HG02571 (cell line): ENCODE results near the gene LAMC3.
"Not testable (repeated sequence)": the region's sequence is repeated elsewhere in the genome, so short reads cannot be mapped to it uniquely, and the experiment has no call there.

Experiments
- ATAC-seq: cut with Tn5 transposase; IDR thresholded peaks from one replicate; pipeline ENCODE4 v1.9.1; 2021; ENCODE audit warnings: mild to moderate bottlenecking, moderate library complexity; ENCODE audit not compliant: unreplicated experiment

The LAMC3 gene

DNA sequence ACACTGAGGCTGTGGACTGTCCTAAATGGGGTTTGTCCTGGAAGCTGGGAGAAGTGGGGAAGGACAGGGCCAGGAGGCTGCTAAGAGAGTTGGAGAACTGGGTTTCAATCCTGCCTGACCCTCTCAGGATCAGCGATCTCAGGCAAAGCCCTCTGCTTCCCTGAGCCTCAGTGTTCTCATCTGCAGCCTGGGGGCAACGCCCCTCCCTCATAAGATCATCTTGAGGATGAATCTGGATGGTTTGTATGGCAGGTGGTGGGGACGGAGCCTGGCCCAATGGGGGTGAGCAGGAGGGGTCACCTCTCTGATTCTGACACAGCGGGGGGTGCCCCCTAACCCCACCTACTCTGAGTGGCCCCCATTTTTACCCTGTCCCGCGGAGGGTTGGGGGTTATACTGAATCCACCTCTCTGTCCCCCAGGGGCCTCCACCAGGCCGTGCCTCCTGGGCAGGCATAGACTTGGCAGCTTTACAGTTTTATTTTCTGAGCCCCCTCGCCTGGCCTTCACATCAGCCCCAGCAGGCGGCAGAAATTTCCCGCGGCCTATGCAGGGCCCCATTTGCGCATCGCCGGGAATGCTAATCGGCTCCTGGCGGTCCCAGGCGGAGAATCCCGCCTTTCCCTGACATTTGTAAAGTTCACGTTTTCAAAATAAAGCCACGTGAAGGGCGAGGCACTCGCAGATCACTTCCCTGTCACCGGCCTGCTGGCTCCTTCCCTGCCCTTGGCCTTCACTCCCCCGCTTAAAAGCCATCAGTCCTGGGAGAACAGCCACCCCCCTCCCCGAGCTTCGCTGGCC lies 17.8 kb upstream of the LAMC3 start:
- no peak for ATAC-seq

DNA sequence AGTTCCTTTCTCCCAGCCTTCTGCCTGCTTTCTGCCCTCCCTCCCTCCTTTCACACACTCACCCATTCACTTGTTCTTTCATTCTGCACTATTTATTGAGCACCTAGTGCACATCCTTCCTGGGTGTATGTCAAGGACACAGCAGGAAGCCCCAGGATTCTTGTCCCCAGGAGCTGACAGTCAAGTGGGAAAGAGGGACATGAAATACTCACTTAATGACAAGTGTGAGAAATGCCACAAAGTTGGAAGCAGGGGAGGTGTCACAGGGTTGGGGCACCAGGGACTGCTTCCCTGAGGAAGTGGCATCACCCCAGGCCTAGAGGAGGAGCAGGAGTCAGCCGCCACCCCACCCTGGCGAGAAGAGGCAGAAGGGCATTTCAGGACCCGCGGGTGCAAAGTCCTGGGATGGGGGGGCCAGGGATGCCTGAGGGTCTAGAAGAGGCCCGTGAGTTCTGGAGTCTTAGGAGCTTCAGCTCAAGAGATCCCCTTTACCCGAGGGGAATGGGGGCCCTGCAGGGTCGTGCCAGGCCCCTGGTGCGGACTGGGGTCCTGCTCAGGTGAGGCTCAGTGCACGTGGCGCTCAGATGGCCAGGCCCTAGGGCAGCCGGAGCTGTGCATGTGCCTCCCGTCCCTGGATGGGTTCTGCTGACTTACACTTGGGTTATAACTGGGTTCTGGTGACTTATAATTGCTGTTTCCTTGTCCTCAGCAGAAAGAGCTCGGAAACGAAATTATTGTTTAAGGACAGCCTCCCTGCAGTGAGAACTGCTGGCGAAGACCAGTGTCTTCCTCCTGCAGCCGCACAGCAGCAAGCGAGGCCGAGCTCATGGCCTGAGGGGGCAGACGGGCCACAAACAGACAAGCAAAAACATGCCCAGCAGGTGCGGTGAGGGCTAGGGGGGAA lies 16.9 kb upstream of the LAMC3 start:
- no peak for ATAC-seq

DNA sequence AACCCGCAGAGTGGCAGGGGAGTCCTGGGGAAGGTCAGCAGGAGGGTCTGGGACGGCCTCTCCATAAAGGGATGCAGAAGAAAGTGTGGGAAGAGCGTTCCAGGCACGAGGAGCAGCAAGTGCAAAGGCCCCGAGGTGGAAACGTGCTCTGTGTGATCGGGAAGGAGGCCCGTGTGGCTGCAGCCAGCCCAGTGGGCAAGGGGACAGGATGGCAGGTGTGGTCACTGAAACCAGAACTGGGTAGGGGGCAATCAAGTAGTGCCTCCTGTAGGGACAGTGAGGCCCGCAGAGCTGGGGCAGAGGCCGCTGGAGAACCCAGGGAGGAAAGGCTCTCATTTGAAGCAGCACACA lies 16.3 kb upstream of the LAMC3 start:
- ATAC-seq: no peak

DNA sequence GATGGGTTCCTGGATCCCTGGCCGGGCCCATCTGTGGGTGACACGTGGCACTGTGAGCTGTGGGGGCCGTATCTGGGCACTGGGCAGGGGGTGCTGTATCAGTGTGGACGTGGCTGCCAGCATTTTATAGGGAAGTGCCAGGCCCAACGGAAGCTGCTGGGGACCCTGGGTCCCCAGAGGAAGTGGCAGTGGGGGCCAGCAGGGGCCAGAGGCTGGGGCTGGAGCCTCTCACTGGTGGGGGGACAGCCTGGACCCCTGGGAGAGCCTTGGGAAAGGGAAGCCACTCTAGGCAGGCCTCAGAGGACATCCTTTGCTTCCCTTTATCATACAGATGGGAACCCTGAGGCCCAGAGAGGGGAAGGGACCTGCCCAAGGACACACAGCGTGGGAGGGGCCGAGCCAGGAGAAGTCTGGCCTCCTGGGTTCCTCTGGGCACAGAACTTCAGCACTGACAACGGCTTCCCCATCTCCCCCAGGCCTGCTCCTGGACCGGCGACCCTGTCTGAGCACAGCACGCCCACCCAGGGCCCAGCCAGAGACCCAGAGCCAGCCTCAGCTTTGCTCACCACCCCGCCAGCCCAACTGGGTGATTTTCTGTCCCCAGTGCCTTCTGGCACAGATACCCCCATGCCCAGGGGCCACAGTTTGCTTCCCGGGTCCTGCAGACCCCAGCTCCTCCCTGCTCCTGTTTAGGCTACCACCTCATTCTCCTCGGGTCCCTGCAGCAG lies 15.5 kb upstream of the LAMC3 start:
- ATAC-seq: no peak

DNA sequence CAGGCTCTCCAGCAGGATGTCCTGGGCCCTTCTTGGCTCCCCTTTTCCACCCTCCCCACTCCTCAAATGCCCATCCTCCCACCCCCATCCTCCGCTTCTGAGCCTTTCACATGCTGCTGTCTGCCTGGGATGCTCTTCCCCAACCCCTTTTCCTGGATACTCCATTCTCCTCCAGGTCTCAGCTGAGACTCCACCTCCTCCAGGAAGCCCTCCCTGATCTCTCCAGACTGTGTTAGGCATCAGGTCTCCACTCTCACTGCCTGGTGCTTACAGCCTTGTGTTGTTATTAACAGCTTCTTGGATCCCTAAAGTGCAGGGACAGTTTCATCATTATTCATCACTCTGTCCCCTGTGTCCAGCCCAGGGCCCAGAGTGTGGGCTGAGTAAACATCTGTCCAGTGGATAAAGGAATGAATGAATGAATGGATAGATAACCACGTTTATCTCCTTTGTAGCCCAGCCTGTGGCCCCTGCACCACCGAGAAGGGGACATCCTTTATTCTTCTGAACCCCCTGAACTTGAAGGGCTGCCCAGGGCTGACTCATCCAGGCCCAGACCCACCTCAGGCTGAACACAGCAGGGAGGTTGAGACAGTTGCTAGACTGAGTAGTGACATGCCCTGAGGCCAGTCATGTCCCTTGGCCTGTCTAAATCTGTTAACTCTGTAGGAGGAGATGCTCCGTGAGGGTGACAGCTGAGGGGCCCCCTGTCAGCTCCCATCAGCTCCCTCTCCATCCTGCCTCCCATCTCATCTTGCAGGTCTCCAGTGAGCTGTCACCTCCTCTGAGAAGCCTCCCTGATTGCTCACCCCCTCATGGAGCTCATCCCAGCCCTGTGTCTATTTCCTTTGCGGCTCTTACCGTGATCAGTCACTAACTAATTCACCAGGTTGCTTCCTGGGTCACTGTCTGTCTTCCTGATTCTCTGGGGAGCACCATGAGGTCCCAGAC lies 14.6 kb upstream of the LAMC3 start:
- ATAC-seq: no peak

DNA sequence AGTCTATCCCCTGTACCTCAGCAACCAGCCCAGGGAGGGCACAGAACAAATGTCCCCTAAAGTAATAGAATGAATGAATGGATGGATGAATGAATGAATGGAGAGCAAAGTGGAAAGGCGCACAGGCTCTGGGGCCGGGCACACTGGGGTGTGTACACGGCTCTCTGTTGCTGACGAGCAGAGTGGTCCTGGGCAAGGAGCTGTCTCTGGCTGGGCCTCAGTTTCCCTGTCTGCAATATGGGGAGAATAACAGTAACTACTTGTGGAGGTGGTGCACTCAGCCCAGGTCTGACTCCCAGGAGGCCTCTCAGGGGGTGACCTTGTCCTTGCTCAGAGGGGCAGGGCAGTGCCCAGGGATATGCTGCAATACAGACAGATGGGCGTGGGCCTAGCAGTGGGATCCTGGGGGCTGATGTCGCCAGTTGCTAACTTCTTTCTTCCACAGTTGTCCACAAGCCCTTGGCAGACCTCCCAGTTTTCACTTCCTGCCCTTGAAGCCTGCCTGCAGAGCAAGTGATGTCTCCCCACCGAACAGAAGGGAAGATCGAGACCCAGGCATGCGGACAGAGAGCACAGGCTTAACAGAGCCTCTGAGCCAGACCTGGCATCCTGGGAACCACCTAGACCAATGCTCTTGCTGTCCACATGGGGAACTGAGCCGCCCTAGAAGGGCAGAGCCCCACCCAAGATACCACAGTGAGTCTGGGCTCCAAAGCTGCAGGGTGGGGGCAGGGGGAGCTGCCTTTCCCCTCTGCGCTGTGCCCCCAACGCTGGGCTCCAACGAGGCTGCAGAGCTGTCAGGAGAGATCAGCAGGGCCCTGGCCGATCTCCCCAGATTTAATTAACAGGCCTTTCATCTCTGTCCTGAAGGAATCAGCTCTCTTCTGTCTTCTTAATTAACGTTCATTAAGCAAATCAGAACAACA lies 13.6 kb upstream of the LAMC3 start:
- ATAC-seq: no peak

DNA sequence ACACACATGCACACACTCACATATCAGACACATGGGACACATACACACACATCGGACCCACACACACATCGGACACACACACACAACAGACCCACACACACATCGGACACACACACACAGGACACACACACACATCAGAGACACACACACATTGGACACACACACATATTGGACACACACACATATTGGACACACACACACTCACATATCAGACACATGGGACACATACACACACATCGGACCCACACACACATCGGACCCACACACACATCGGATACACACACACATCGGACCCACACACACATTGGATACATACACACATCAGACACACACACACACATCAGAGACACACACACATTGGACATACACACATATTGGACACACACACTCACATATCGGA lies 12.8 kb upstream of the LAMC3 start:
- ATAC-seq: no peak

DNA sequence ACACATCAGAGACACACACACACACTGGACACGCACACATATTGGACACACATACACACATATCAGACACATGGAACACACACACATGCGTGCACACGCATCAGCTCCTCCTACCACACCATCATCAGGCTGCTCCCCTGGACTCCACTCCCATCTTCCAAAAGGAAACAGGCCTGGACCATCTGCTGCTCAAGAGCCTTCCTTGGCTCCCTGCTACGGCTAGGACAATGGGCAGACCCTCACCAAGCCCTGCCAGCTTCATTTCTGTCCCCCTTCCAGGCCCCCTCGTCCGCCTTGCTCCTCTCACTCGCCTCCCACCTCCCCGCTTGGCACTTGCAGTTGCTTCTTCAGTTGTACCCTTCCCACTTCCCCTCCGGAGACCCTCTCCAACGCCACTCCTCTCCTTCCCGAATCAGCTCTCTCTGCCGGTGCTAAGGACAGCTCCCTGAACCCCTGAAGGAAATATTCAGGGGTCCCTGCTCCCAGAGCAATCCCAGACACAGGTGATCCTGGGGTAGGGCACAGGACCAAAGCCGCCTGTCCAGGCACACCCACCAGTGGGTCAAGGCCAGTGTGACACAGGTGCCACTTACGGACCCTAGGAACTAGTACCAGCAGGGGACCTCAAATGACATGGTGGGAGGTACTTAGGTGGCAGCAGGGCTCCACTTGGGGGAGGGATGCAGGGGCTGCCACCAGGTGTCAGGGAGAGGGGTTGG lies 12.1 kb upstream of the LAMC3 start:
- ATAC-seq: no peak

DNA sequence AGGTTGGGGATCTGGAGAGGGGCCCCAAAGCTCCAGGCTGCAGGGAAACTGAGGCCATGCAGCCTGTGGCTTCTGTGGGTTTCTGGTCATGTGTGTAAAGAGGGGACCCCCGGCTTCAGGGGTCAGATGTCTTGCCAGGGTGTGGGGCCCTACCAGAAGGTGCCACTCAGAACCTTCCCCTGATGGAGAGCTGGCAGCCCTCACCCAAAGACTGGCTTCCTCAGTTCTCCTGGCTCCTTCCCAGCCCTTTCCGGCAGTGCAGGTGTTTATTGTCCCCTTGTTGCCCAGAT lies 11.6 kb upstream of the LAMC3 start:
- ATAC-seq: no peak

DNA sequence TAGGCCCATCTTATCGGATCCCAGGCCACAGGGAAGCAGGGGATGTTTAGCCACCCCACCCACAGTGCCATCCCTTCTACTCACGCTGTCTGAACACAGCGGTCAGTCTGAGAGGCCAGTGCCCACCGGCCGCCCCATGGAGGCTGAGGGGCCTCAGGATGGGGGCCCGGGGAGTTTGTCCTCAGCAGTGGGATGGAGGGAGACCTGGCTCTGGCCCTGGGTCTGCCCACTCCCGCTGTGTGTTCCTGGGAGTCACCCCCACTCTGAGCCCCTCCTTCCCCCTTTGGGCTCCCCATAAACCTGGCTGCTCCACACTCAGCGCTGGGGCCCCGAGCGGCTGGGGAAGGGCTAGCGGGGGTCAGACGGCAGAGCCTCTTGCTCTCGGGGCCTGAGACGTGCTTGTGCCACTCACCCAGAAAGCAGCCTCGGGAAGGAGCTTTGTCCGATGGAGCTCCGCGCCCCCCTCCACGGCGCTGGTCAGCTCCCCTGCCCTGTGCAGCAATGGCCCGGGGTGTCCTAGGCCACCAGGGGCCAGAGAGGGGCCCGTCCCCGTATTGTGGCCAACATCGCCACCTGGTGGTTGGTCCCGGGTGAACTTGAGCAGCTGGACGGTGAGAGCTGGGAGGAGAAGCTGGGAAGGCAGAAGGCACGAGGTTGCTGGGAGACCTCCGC lies 10.9 kb upstream of the LAMC3 start:
- ATAC-seq: no peak

DNA sequence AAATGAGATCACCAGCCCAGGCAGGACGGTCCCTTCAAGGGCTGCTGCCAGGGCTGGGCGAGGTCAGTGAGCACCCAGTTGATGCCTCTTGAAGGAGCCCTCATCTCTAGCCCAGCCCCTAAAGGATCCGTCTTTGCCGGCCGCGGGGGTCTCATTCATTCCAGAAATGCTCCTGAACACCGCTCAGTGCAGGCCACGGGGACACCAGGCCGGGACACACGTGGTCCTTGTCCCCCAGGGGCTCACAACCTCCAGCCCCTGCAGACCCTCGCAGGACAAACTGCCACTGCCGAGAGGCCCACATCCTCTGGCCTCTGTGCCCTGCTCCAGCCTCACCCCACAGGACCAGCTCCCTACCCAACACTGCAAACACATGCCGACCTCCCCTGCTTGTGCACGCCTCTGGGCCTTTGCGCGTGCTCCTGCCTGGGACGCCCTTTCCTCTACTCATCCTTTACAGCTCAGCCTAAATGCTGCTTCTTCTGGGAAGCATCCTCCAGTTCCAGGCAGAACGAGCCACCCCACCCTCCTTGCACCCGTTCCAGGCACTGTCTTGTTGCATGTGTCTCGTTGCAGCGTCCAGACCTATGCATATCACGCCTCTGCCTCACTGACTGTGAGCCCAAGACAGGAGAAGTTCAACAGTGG lies 10.3 kb upstream of the LAMC3 start:
- ATAC-seq: no peak

DNA sequence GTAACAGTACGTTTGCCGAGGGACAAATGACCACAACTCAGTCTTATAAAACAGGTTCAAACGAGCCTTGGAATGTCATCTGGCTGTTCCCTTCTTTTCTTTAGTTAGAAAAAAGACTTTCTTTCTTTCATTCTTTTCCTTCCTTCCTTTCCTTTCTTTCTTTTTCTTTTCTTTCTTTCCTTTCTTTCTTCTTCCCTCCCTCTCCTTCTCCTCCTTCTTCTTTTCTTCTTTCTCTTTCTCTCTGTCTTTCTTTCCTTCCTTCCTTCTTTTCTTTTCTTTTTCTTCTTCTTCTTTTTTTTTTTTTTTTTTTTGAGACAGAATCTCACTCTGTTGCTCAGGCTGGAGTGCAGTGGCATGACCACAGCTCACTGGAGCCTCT lies 9.7 kb upstream of the LAMC3 start:
- no peak for ATAC-seq

DNA sequence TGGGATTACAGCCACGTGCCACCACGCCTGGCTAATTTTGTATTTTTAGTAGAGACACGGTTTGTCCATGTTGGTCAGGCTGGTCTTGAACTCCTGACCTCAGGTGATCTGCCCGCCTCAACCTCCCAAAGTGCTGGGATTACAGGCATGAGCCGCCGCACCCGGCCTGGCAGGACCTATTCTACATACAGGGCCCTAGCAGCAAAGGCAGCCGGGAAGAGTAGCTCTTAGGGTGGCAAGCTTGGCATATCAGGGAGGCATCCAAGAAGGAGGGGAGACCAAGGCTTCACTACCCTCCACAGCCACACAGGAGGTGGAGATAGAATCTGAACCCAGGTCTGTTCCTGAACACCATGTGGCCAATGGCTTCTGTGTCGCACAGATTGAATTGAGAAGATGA lies 8.4 kb upstream of the LAMC3 start:
- not testable (repeated sequence) for ATAC-seq

DNA sequence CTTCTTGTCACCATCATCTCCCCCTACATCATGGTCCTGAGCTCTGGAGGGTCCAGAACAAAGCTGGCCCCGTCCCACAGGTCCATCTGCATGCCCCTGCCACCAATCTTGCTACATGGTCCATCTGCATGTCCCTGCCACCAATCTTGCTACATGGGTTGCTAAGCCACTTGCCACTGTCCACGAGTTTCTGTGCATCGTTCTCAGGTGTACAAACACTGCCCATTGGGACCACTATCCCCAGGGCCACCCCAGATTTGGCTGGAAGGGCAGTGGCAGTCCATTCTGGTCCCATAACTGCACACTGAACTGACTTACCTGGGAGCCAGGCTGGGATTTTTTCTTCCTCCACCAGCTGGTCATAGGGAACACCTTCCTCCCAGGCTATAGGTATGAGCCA lies 8.0 kb upstream of the LAMC3 start:
- no peak for ATAC-seq

DNA sequence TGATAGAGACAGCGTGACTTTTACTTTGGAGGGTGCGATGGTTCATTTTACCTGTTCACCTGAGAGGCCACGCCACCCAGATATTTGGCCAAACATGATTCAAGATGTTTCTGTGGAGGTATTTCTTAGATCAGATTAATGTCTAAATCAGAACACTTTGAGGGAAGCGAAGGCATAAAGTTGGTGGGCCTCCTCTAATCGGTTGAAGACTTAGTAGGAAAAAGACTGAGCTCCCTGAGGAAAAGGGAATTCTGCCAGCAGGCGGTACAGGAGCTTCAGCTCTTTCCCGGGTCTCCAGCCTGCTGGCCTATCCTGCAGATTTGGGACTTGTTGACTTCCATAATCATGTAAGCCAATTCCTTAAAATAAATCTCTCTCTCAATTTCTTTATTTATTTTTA lies 7.0 kb upstream of the LAMC3 start:
- no peak for ATAC-seq

DNA sequence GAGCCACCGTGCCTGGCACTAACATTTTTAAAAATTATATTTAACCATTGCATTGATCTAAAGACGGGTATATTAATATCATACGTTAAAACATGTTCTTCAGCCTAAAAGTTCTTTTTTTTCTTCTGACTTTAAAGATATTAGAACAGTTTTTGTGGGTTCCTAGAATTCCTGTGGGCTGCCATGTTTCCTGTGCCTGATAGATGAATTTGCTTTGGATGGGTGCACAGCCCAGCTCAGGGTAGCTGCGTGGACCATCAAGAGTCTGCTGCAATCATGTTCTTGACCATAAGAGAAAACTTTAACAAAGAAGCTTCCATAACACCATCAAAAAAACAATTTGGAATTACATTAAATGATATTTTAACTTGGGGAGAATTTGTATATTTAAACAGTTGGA lies 2.4 kb upstream of the LAMC3 start:
- no peak for ATAC-seq

DNA sequence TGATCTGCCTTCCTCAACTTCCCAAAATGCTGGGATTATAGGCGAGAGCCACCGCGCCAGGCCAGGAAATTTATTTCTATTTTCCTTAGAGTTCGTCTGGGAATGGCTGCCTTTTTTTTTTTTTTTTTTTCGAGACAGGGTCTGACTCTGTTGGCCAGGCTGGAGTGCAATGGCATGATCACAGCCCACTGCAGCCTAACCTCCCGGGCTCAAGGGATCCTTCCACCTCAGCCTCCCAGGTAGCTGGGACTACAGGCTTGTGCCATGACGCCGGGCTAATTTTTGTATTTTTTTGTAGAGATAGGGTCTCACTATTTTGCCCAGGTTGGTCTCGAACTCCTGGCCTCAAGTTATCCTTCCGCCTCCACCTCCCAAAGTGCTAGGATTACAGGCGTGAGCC lies 888 bp upstream of the LAMC3 start:
- no peak for ATAC-seq

DNA sequence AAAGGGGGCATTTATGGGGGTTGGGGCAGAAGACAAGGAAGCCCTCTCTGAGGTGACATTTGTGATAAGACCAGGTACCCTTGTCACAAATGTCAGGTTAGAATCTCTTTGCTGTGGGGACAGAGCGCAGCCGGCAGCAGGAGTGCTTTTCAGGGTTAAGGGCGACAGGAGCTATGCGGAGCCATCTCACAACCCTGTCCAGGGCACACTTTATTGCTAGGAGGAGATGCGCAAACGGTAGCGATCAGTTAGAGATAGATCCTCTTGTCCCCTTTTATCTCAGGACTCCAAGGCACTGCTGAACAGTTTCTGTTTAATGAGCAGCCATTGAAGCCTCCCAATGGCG lies 438 bp upstream of the LAMC3 start:
- no peak for ATAC-seq
